Urinary bladder (tissue), 4 donors: ENCODE results near the gene AP3B1. TPM values are rescaled to one million over a fixed set of nuclear protein-coding genes. Genes with fewer than 3 reads are reported as not detected.

Experiments used
- DNase-seq: peaks from one replicate; pipeline ENCODE4 v3.0.0-alpha.2; 2015; ENCODE audit errors: extremely low spot score
- H3K27ac ChIP-seq: one replicate; pipeline ENCODE4 v1.5.1; 2013; ENCODE audit warnings: low read depth, mild to moderate bottlenecking, moderate library complexity
- H3K36me3 ChIP-seq: one replicate; pipeline ENCODE4 v1.6.1; 2013; ENCODE audit warnings: mild to moderate bottlenecking, moderate library complexity; ENCODE audit not compliant: insufficient read depth
- H3K4me1 ChIP-seq: one replicate; pipeline ENCODE4 v1.6.1; 2013; ENCODE audit warnings: mild to moderate bottlenecking, moderate library complexity; ENCODE audit not compliant: insufficient read depth
- H3K4me3 ChIP-seq: one replicate; pipeline ENCODE4 v1.5.1; 2013; ENCODE audit warnings: low read depth, low read length
- WGBS: extraction: QIAGEN DNeasy Blood & Tissue Kit; methylation state at CpG from one replicate; pipeline ENCODE4 v1.1.7; 2013; 5-methylcytosine and 5-hydroxymethylcytosine counted together
- polyA plus RNA-seq: library from polyadenylated mRNA; stranded (reverse); fragments of 200-250 nt; gene quantifications from one replicate; pipeline ENCODE4 v1.2.3, GENCODE V29; 2013
- total RNA-seq: library from RNA; depleted of rRNA; stranded (reverse); fragments of >200 nt; gene quantifications from one replicate; pipeline ENCODE4 v1.2.3, GENCODE V29; 2014
- donor health status: healthy with polysubstance abuse.
- donor health status: healthy.

The AP3B1 gene
- total and polyA plus RNA-seq, 2 donors: 23.0 to 96.4 TPM

GRCh38 chr5:78318337-78318736 lies 23.8 kb upstream of the AP3B1 start:
- H3K4me1 ChIP-seq: no peaks in the 10 kb centered on the region
- H3K36me3 ChIP-seq: no peaks in the 10 kb centered on the region
- no peak overlapping the region for H3K4me3 ChIP-seq
- no peak for DNase-seq
- WGBS: 93% methylated on average over 3 of the region's 3 CpGs
- H3K27ac ChIP-seq: no peak overlapping the region

- H3K4me1 ChIP-seq: no peaks in the 10 kb centered on the region
- H3K4me3 ChIP-seq: no peak overlapping the region
- DNase-seq: no peak
- no peaks in the 10 kb centered on the region for H3K36me3 ChIP-seq
- no peak overlapping the region for H3K27ac ChIP-seq
- 84% methylated on average over 5 of the region's 5 CpGs for WGBS
These were observed 23.0 kb upstream of the AP3B1 start for GRCh38 chr5:78317515-78317914.

- no peak for DNase-seq
- 92% methylated on average over 1 of the region's 1 CpG for WGBS
- Histone ChIP-seq H3K27ac (no peak overlapping the region), H3K4me1 (no peaks in the 10 kb centered on the region), H3K36me3 (no peaks in the 10 kb centered on the region), H3K4me3 (no peak overlapping the region)
These were observed 14.2 kb upstream of the AP3B1 start for GRCh38 chr5:78308703-78309102.

- H3K27ac ChIP-seq: no peak overlapping the region
- H3K4me1 ChIP-seq: no peaks in the 10 kb centered on the region
- DNase-seq: no peak
- 39% methylated on average over 2 of the region's 2 CpGs for whole genome bisulfite sequencing
- no peak overlapping the region for H3K4me3 ChIP-seq
- no peaks in the 10 kb centered on the region for H3K36me3 ChIP-seq
These were observed 6.1 kb upstream of the AP3B1 start for GRCh38 chr5:78300464-78301045.

GRCh38 chr5:78295035-78295961 lies 800 bp upstream of the AP3B1 start:
- H3K4me1 ChIP-seq: no peaks in the 10 kb centered on the region
- peak overlapping the region; percentile 47 for H3K4me3 ChIP-seq
- H3K27ac ChIP-seq: no peak overlapping the region
- no peaks in the 10 kb centered on the region for H3K36me3 ChIP-seq
- DNase-seq: no peak
- WGBS: 2% methylated on average over 46 of the region's 46 CpGs

- peak overlapping the region; percentile 76 for H3K4me3 ChIP-seq
- WGBS: under 1% methylated on average over 6 of the region's 6 CpGs
- DNase-seq: peak; percentile 11
- no peak overlapping the region for H3K27ac ChIP-seq
- H3K4me1 ChIP-seq: no peaks in the 10 kb centered on the region
- H3K36me3 ChIP-seq: no peaks in the 10 kb centered on the region
These were observed 649 bp downstream of the AP3B1 start for GRCh38 chr5:78293851-78294247.

GRCh38 chr5:78291687-78292086 lies 2.8 kb downstream of the AP3B1 start:
- H3K4me3 ChIP-seq: no peak overlapping the region
- DNase-seq: no peak
- H3K36me3 ChIP-seq: no peaks in the 10 kb centered on the region
- H3K4me1 ChIP-seq: no peaks in the 10 kb centered on the region
- H3K27ac ChIP-seq: no peak overlapping the region
- 91% methylated on average over 2 of the region's 2 CpGs for WGBS

GRCh38 chr5:78289911-78290310 lies 4.6 kb downstream of the AP3B1 start:
- no peak for DNase-seq
- H3K4me1 ChIP-seq: no peaks in the 10 kb centered on the region
- H3K27ac ChIP-seq: no peak overlapping the region
- no peaks in the 10 kb centered on the region for H3K36me3 ChIP-seq
- no peak overlapping the region for H3K4me3 ChIP-seq
- WGBS: 86% methylated on average over 2 of the region's 2 CpGs

GRCh38 chr5:78288246-78288645 lies 6.3 kb downstream of the AP3B1 start:
- Histone ChIP-seq H3K27ac (no peak overlapping the region), H3K4me3 (no peak overlapping the region), H3K36me3 (no peaks in the 10 kb centered on the region), H3K4me1 (no peaks in the 10 kb centered on the region)
- DNase-seq: no peak
- WGBS: 89% methylated on average over 3 of the region's 3 CpGs

GRCh38 chr5:78287833-78288232 lies 6.7 kb downstream of the AP3B1 start:
- 32% methylated on average over 2 of the region's 2 CpGs for WGBS

GRCh38 chr5:78287169-78287568 lies 7.3 kb downstream of the AP3B1 start:
- Histone ChIP-seq H3K27ac (no peak overlapping the region), H3K36me3 (no peaks in the 10 kb centered on the region), H3K4me1 (no peaks in the 10 kb centered on the region), H3K4me3 (no peak overlapping the region)
- DNase-seq: no peak

More at GRCh38 chr5:78287833-78288232, 6.7 kb downstream of the AP3B1 start:
- no peak for DNase-seq
- H3K36me3 ChIP-seq: no peaks in the 10 kb centered on the region
- no peak overlapping the region for H3K4me3 ChIP-seq
- H3K27ac ChIP-seq: no peak overlapping the region
- H3K4me1 ChIP-seq: no peaks in the 10 kb centered on the region

GRCh38 chr5:78286290-78286689 lies 8.2 kb downstream of the AP3B1 start:
- Histone ChIP-seq H3K27ac (no peak overlapping the region), H3K4me3 (no peak overlapping the region), H3K4me1 (no peaks in the 10 kb centered on the region), H3K36me3 (no peaks in the 10 kb centered on the region)
- 95% methylated on average over 1 of the region's 1 CpG for WGBS
- DNase-seq: no peak

- Histone ChIP-seq H3K27ac (no peak overlapping the region), H3K4me3 (no peak overlapping the region), H3K36me3 (no peaks in the 10 kb centered on the region), H3K4me1 (no peaks in the 10 kb centered on the region)
- no peak for DNase-seq
- 96% methylated on average over 1 of the region's 1 CpG for WGBS
These were observed 10.7 kb downstream of the AP3B1 start for GRCh38 chr5:78283802-78284201.

GRCh38 chr5:78283105-78283504 lies 11.4 kb downstream of the AP3B1 start:
- no peak for DNase-seq
- Histone ChIP-seq H3K27ac (no peak overlapping the region), H3K4me3 (no peak overlapping the region), H3K36me3 (no peaks in the 10 kb centered on the region), H3K4me1 (no peaks in the 10 kb centered on the region)
- 89% methylated on average over 4 of the region's 4 CpGs for WGBS
